BE2C (cell line): Measurements from ENCODE around the gene NAP1L4.

Experiments used
- DNase-seq: peaks from one replicate; pipeline ENCODE4 v3.0.0-alpha.2; 2020
- H3K27me3 ChIP-seq: fragments of 250-450 bp; sonication (Bioruptor Pico); 2 replicates; pipeline ENCODE4 v1.5.1; 2020; ENCODE audit warnings: mild to moderate bottlenecking
- H3K36me3 ChIP-seq: fragments of 250-450 bp; sonication (Bioruptor Pico); 2 replicates; pipeline ENCODE4 v1.5.1; 2020; ENCODE audit warnings: mild to moderate bottlenecking
- H3K4me1 ChIP-seq: fragments of 250-450 bp; sonication (Bioruptor Pico); 2 replicates; pipeline ENCODE4 v1.5.1; 2020
- H3K4me3 ChIP-seq: 2 replicates; pipeline ENCODE4 v1.5.1; 2011; ENCODE audit warnings: low read depth, low read length
- H3K9me3 ChIP-seq: fragments of 250-450 bp; sonication (Bioruptor Pico); 2 replicates; pipeline ENCODE4 v1.5.1; 2020
- CTCF ChIP-seq: IDR thresholded peaks from 2 replicates; pipeline ENCODE4 v1.5.1; 2012; ENCODE audit warnings: mild to moderate bottlenecking, low read depth, low read length

The NAP1L4 gene

GRCh38 chr11:3035333-3035732 lies 43.2 kb upstream of the NAP1L4 start:
- Histone ChIP-seq H3K36me3 (peaks cover 22% of the 10 kb centered on the region), H3K4me1 (no peaks in the 10 kb centered on the region)

DNA sequence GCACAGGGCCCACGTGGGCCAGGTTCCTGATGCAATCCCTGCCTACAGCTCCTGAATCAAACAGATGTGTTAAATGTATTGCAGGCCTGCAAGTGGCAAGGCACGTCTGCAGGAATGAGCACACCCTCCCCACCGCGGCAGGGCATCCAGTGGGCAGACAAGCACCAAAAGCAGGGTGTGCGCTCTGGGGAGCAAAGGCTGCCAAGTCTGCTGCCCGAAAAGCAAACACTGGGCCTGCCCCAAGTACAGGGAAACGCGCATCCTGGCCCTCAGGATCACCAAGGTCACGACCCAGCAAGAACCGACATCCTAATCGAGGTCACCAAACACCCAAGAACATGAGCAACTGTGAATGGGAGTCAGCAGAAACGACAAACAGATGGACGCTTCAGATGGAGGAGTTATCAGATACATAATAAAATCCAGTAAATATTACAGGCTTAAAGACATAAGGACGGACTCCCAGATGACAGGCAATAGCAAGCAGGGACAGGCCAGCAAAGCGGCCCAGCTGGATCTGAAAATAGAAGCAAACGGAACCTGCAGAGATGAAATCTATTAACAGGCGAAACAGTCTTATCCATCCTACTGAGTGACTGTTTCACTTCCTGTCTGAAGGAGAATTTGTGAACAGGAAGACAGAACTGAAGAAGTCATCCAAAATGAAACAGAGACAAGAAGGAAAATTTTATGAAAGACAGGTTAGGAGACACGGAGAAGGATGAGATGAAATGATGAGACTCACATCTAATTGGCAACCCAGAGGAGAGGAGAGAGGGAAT lies 38.4 kb upstream of the NAP1L4 start:
- H3K27me3 ChIP-seq: no peaks in the 10 kb centered on the region
- no peak overlapping the region for H3K4me3 ChIP-seq
- no peak for DNase-seq
- TF ChIP-seq CTCF: no peak
- H3K4me1 ChIP-seq: no peaks in the 10 kb centered on the region
- H3K9me3 ChIP-seq: no peaks in the 10 kb centered on the region
- peaks cover 10% of the 10 kb centered on the region for H3K36me3 ChIP-seq

More at GRCh38 chr11:3035333-3035732, 43.2 kb upstream of the NAP1L4 start:
- Histone ChIP-seq H3K4me3 (no peak overlapping the region), H3K9me3 (no peaks in the 10 kb centered on the region), H3K27me3 (no peaks in the 10 kb centered on the region)
- DNase-seq: no peak
- no peak for TF ChIP-seq CTCF

- no peak for TF ChIP-seq CTCF
- Histone ChIP-seq H3K27me3 (no peaks in the 10 kb centered on the region), H3K4me3 (no peak overlapping the region), H3K4me1 (no peaks in the 10 kb centered on the region), H3K9me3 (no peaks in the 10 kb centered on the region), H3K36me3 (peaks cover 10% of the 10 kb centered on the region; the same call in 1 of the 2 replicates)
- no peak for DNase-seq
Observed at GRCh38 chr11:3028813-3029212, 36.7 kb upstream of the NAP1L4 start.

DNA sequence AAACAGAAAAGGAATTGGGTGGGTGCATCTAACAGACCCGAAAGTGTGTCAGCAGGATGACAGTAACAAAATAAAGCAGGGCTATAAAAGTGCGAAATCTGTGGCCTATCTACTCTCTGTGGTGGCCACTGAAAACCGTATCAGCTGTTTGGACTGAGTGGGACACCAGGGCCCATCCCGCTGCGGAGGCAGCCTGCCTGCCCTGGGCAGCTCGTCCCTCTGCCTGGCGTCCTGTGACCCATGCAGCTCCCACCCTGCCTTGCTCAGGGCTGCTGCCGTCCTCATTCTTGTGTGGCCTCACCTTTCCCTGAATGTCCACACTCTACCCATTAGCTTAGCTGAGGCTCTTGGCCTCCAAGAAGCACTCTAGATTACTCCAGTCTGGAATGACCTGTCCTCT lies 34.7 kb upstream of the NAP1L4 start:
- TF ChIP-seq CTCF: no peak
- H3K36me3 ChIP-seq: peaks cover 10% of the 10 kb centered on the region; the same call in 1 of the 2 replicates
- H3K4me3 ChIP-seq: no peak overlapping the region

DNA sequence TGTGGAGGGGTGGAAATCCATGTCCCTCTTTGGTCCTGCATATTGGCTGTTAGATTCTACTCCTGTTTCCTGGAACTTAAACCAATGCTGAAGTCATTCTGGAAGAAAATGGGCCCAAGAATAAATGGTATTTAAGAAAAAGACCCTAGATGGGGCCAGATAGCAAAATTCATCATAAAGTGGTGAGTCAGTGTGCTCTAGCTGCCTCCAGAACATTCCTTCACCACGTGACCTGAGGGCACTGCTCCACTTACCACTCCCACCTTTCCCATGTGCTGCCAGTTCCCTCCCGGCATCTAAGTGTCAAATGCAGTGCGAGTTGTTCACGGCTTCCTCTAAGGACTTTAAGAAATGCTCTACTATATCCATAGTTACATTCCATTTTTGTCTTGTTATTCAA lies 30.9 kb upstream of the NAP1L4 start:
- DNase-seq: no peak
- H3K9me3 ChIP-seq: no peaks in the 10 kb centered on the region
- H3K27me3 ChIP-seq: no peaks in the 10 kb centered on the region
- no peaks in the 10 kb centered on the region for H3K4me1 ChIP-seq
- H3K36me3 ChIP-seq: peaks cover 9% of the 10 kb centered on the region
- no peak overlapping the region for H3K4me3 ChIP-seq
- no peak for TF ChIP-seq CTCF

More for the DNA sequence above, 34.7 kb upstream of the NAP1L4 start:
- DNase-seq: no peak
- Histone ChIP-seq H3K27me3 (no peaks in the 10 kb centered on the region), H3K9me3 (no peaks in the 10 kb centered on the region), H3K4me1 (no peaks in the 10 kb centered on the region)

DNA sequence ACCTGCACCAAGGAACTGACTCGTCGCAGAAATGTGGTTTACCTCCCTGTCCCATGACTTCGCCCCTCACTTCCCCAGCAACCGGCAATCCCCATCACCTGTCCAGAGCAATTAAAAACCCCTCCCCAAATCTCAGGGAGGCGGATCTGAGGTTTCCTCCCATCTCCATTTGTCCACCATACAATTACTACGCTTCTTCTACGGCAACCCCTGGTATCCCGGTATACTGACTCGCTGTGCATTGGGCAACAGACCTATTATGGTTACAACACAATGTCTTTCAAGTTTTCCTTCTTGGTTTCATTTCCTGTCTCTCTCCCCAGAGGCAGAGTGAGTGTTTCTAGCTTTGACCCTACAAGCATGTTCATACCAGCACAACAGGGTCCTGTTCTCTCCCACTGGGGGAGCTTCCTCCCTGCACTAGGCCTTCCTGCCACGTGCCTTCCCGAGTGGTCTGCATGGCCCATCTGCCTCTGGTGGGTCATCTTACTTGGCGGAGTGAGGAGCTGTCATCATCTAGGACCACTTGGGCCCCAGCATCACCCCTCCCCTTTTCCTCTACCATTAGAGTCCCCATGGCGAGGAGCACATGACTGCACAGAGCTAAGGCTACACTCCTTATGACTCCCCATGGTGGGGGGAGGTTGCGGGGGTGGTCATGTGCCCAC lies 30.3 kb upstream of the NAP1L4 start:
- no peak overlapping the region for H3K4me3 ChIP-seq
- peaks cover 10% of the 10 kb centered on the region for H3K36me3 ChIP-seq
- H3K4me1 ChIP-seq: no peaks in the 10 kb centered on the region
- H3K9me3 ChIP-seq: no peaks in the 10 kb centered on the region
- no peak for DNase-seq
- TF ChIP-seq CTCF: no peak
- no peaks in the 10 kb centered on the region for H3K27me3 ChIP-seq
